DMS53 treated with DMSO at 0.1 percent for 48 hours (cell line): Measurements from ENCODE around the gene PLPP4.

Experiments
- DNase-seq: peaks from one replicate; lab custom pipeline; 2025; ENCODE audit not compliant: unreplicated experiment; lab: John Stamatoyannopoulos, UW

Gene PLPP4

DNA sequence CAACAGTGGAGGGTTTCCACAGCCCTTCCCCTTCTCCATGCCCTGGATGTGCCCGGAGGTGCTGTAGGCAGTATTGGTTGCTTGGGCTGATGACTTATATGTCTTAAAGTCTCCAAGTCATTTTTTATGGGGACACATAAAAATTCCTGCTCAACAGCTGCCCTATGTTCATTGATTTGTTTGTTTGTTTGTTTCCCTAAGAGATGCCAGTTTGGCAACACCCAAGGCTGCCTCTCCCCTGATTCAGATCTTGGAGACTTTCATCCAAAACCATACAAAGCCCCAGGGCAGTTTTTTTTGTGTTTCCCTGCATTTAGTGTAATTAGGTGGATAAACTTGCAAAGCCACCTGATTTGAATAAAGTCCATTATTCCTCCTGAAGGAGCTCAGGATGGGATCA, 115.3 kb downstream of the PLPP4 start:
- DNase-seq, result no peak

DNA sequence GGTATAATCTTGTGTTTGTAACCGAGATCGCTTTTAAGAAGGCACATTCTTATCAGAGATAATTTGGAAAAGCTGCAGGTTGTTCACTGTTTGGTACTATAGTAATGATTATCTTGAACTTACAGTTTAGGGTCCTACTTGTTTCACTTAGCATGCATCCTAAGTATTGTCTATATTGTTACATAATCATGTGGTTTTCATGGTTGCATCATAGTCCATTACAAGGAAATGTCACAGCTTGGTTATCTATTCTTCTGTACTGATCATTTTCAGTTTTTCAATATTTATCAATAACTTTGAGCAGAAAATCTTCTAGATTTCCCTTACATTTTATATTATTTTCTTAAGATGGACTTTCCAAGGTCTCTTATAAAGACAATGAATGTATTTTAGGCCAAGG, 116.3 kb downstream of the PLPP4 start:
- no peak for DNase-seq

DNA sequence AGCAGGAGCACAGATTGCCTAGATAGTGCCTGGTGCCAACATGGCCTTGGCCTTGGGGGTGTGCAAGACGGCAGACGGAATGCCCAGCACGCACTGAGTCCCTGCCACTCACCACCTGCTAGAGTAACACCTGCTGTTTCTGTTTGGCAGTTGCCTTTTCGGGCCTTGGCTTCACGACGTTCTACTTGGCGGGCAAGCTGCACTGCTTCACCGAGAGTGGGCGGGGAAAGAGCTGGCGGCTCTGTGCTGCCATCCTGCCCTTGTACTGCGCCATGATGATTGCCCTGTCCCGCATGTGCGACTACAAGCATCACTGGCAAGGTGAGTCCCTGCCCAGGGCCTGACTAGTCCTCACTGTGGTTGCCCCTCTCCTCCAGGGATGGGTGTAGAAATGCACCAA, 118.0 kb downstream of the PLPP4 start:
- DNase-seq, result no peak

DNA sequence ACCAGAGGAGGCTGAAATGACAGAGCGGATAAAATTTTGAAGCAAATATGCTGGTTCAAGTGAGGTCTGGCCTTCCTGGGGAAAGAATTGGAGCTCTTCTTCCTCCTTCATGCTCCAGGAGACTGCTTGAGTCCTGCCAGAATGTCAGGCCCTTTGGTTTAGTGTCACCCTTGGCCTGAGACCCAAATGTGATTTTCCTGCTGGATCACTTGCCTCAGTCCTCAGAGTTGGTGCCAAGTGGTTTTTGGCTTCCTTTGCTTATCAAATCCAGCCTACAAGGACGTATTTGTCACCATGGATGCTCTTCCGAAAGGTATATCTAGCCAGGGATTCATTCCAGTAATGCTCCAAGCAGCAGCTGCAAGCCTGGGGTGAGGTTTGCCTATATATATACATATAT, 118.4 kb downstream of the PLPP4 start:
- no peak for DNase-seq

DNA sequence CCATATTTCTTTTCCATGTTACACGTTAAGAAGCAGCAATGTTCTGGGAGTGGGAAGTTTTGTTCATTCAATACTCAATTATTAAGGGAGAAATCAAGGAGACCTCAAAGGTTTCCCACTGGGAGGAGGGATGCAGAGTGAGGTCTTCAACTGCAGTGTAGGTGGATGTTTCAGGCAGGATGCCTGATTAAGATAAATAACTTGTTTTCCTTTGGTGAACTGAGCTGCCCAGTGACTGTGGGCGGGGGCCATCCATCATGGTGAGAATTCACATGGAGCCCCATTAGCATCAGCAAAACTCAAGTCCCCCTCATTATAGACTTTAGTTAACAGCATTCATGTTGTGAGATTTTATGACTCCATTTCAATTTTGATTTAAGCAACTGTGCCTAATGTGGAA, 121.1 kb downstream of the PLPP4 start:
- DNase-seq, result no peak

DNA sequence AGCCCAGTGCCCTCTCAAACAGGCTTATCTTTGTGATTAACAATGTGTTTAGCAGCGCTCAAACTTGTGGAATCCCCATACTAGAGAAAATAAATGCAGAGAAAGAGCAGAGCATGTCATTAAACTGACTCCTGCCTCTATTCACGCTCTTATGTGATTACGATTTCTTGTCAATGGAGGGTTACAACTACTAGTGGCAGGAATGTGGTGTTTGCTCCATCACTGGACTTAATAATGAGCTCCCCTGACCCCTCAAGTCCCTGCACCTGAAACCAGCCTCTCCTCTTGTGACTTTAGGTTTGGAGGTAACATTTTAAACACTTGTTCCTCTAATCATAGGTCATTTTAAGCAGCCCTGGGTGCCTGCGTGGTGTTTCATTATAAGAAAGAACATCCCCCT, 121.9 kb downstream of the PLPP4 start:
- DNase-seq, result no peak

DNA sequence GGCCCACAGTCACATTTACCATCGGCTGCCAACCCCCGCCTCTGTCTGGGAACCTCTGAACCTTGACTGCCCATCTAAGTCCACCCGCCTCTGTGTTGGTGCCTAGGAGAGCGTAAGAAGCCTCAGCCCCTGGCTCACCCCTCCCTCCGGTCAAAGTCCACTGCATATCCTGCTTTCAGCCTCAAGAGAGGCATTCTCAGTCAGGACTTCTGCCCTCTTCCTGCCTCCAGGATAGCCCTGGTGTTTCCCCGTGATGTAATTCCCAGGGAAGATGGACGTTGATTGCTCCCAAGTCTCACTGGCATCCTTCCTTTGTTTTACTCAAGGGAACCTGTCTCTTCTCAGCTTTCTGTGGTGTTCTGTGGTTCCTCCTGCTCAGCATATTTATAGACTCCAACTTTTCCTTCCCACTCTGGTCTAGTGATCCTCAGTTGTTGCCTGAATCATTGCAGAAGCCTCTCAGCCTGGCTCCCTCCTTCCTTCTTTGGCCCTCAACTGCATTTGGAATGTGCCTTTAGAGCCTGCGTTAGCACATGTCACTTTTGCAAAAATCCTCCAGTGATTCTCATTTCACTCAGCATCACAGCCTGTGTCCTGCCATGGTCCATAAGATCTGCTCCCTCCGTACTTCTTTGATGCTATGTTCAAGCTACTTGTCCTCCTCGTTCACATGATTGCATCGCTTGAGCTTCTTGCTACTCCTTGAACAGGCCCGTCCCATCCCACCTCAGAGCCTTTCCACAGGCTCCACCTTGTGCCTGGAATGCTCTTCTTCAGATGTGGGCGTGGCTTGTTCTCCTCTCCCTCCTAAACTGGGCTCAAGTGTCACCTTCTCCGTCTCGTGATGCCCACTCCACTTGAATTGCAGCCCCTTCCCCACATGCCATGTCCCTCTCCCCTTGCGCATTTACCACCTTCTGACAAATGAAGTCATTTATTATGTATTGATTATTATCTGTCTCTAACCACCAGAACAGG, 124.2 kb downstream of the PLPP4 start:
- no peak for DNase-seq

DNA sequence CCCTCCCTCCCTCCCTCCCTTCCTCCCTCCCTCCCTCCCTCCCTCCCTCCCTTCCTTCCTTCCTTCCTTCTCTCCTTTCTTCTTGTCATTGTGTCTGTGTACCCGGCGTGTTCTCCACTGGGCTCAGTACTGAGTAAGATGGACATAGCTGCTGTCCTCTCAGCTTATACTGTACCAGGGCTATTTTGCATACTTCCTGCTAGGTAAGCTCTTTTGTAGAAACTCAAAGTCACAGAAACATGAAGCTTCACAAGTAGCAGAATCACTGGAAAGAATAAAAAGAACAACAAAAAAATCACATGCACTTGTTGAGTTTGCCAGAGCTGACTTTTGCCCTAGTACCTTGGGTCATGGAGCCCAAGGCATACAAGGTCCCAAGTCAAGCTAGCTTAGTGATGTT, 125.7 kb downstream of the PLPP4 start:
- DNase-seq, result no peak

DNA sequence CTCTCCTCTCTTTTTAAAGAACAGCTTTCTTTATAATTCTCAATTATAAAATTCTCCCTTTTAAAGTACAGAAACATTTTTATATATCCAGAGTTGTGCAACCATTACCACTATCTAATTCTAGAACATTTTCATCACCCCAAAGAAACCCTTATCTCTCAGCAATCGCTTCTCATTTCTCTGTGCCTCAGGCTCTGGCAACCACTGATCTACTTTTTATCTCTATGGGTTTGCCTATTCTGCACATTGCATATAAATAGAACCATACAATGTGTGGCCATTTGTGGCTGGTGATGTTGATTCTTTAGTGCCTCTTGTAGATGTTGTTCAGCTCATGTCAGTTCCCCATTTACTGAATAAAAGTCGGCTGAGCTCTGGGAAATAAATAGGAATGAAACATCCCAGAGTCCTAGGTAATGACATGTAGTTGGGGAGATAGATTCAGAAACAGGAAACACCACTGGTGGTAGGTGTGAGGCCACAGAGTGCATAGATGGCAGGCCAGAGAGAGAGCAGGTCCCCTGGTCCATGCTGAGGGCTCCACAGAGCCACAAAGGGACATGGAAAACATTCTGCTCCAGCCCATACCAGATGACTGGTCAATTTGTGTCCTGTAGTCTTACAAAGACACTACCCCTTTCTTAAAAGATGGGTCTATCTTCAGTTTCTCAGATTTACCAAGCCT, 126.5 kb downstream of the PLPP4 start:
- DNase-seq, result no peak

DNA sequence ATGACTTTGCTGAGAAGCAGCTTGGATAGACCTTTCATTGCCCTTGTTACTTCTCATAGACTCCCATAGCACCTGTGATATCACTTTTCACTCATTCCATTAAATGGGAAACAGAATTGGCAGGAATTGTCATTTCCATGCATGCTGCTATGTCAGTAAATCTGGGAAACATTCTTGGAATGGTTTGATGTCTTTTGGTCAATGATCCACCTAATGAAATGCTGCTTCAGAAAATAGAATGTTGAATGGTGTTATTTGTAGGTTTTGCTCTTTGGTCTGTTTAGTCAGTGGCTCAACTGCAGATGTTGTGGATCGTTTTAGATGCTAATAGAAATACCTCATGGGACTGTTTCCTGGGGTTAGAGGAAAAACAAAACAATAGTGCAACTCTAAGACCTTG, 127.8 kb downstream of the PLPP4 start:
- DNase-seq, result no peak

DNA sequence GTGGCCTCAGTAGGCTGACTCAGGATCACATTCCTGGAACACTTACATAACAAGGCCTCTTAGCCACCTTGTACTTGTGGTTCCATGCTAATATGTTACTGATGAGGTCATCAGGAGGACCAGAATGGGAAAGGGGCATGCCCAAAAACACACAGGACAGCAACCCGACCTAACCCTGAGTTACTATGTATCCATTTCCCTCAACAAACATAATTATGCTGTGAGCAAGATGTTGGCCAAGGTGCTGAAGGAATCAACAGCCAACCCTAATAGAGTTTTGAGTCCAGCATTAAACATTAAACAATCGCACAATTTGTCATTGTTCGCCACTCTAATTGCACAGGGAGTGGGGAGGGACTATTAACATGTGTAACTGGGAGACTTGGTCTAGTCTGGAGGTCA, 129.4 kb downstream of the PLPP4 start:
- DNase-seq, result no peak

DNA sequence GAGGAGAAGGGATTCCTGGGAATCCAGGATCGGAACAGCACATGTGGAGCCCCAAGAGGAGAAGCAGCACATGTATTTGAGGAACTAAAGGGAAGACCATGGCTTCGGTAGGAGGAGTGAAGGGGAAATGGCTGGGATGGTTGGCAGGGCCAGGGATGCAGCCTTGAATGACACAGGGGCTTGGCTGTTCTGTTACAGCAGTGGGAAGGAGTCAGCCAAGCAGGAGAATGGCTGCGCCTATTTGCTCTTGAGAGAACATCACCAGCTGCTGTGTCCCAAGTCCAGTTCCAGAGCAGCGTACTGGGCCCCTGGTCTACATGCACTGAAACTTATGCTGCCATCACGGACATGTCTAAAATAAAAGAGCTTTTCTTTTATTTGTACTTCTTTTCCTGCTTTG, 130.0 kb downstream of the PLPP4 start:
- DNase-seq, result no peak

DNA sequence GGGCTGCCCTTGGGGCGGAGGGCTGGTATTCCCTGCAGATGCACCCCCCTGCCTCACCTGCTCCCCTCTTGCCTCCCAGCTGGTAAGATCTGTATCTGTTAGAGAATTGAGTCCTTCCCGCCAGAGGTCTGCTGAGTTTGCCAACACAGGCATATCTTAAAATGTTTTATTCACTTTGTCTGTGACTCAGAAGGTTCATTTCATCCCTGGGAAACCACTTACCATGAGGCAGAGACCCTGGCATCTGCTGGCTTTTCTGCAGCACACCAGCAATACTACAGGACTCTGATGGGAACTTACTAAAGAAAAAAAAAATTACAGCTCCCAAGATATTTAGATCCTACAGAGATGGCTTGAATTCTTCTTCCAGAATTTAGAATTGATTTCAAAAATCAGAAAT, 131.3 kb downstream of the PLPP4 start:
- no peak for DNase-seq

DNA sequence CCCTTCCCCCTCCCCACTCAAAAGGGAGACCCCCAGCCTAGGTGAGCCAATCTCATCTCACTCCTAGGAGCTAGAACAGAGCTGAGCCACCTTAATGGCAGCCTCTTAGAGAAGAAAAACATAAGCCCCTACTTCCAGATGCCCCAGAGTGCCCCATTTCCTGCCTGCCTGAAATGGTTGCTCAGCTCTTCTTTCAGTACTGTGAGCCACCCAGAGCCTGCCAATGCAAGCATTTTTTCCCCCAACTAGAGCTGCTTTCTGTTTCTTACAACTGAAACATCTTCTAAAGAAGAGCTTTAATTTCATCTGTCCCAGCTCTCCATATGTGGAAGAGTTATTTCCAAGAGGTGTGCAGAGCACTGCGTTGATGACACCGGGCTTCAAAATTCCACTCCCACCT, 136.7 kb downstream of the PLPP4 start:
- DNase-seq, result no peak

DNA sequence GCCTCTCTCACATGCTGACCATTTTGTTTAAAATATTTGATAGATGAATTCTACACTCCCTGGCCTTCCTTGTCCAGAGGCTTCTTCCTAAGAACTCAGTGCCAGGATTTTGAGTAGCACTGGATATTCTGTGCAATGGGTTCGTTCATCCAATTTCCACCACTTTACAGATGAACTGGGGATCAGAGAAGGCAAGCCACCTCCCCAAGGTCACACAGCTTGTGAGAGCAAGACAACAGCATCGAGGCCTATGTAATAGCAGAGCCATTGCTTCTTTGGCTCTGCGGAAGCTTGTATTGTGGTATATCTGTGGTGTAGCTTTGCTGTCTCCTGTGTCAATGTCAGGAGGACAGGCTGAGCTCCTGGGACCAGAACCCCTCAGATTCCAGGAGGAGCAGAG, 140.9 kb downstream of the PLPP4 start:
- DNase-seq, result no peak

DNA sequence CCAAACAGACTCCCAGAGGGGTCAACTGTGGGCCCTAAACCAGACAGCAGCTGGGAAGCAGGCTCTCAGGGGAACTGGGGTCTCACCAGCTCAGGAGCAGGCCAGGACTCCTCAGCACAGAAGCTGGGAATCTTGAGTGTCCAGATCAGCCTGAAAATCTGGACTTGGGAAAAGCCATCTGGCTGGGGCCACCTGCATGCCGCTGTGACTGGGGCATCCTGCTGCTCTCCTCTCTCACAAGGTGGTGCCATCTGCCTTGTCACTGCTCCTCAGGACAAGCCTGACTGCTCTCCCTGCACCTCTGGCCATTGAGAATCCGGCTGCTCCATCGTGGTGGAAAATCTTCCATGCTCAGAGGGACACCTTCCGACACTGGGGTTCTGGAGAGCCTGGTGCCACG, 141.4 kb downstream of the PLPP4 start:
- DNase-seq, result no peak

DNA sequence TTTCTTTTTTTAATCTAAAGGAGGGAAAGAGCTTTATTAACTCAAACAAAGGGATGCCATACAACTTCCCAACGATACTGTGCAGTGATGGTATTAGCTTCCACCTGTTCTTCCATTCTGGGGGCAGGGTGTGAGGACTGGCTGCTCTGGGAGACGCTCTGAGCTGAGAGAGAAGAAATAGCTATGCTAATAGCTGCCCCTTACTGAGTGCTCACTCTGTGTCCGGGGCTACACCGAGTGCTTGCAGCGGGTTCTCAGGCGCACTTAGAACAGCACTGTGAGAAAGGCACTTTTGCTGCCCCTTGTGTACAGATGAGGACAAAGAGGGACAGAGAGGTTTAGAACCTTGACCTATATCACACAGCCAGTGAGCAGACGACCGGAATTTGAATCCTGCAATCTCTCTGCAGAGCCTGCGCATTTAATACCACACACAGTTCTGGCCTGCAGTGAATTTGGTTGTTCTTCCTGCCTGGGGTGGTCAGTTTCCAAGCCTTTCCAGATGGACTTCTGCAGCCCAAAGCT, 142.2 kb downstream of the PLPP4 start:
- no peak for DNase-seq

DNA sequence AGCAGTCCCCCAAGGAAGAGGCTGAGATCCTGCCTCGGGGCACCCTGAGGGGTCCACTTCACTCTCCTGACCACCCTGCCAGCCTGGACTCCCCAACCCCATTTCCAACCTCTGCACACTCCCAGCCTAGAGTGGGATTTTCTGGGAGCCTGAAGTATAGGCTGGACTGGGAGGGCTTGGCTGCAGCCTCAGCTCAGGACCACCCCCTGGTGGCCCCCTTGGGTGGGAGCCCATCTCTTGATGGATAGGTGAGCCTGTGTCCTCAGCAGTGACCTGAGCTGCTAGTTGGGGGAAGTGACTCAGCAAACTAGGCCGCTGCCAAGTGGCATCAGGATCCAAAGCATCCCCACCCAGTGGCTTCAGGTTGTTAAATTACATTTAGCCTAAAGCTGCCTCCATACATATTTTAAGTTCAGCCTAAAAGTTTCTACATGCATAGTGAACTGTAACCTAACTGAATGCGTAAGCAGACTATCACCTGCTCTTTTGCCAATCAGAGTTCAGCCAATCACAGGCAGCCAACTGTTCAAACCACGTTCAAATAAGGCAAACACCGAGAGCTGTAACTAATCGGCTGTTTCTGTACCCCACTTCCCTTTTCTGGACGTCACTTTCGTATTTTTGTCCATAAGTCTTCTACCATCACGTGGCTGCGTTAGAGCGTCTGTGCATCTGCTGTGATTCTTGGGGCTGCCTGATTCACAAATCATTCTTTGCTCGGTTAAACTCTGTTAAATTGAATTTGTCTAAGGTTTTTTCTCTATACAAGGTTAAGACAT, 144.0 kb downstream of the PLPP4 start:
- no peak for DNase-seq

DNA sequence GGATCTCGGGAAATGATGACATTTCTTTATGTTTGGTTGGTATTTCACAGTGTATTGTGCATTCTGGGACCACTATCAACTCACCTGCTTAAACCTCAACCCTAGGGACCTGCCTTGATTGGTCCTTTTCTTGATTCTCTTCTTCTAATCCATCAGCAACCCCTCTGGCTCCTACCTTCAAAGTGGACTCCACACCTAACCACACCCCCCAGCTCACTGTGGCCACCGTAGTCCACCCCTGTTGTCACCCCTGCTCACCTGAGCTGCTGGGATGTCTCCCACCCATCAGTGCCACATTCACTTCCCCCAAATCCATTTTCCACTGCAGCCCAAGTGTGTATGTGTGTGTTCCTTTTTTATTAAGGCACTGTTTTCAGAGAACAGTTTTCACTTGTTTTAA, 145.0 kb downstream of the PLPP4 start:
- no peak for DNase-seq

DNA sequence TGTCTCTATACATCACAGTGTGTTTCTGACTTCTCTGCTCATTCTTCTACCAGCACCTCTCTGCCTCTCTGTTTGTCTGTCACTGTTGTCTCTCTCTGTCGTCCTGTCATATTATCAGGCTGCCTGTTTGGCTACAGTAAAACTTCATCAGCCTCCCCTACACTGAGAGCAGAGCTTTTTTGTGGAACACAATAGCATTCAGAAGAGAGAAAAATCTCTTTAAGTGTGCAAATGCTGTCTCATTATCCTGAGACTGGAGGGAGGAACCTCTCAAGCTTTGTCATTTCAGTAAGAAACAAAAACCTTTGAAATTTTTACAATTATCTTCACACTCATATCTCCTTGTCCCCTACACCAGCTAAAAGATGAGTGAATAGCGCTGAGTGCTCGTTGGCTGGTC, 148.4 kb downstream of the PLPP4 start:
- no peak for DNase-seq

DNA sequence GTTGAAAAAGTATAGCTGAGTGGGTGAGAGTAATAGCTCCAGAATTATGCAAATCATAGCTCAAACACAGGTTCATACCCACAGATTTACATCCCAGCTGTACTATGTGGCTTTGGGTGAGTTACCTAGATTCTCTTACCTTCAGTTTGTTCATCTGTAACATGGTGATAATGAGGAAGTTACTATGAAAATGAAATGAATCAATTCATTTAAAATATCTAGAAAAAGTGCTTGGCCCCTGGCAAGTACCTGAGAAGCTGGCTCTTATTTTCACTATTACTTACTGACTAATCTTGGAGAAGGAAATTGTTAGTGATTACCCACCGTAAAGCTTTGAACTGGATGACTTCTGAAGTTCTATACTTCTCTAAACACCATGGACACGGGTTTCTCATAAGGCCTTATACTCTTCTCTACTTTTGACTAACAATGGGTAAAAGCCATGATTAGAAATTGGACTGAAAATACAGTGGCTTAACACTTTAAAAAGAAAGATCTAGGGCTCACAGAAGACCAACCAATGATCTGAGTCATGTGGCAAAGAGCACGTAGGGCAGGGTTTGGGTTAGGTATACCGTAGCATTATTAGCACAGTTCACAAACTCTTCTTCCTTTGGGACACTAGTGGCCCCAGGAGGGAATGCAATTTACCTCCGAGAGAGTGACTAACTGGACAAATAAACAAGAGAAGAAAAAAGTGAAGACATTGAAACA, 149.2 kb downstream of the PLPP4 start:
- no peak for DNase-seq
